ENCODE results near the gene TSPAN5.
"Not testable (repeated sequence)": the region's sequence is repeated elsewhere in the genome, so short reads cannot be mapped to it uniquely, and the experiment has no call there.

TSPAN5 gene

GRCh38 chr4:98484031-98484430, 174.4 kb downstream of the TSPAN5 start:
- no peak for DNase-seq

- no peak for DNase-seq
Measured at GRCh38 chr4:98482847-98483806, 175.3 kb downstream of the TSPAN5 start.

GRCh38 chr4:98482503-98482846, 175.9 kb downstream of the TSPAN5 start:
- DNase-seq: no peak

- DNase-seq: peak; percentile 31 to 63
Measured at GRCh38 chr4:98481167-98481566, 177.2 kb downstream of the TSPAN5 start.

GRCh38 chr4:98480535-98480934, 177.9 kb downstream of the TSPAN5 start:
- no peak for DNase-seq

- not testable (repeated sequence) for DNase-seq
Measured at GRCh38 chr4:98479590-98479989, 178.8 kb downstream of the TSPAN5 start.

GRCh38 chr4:98476891-98477290, 181.5 kb downstream of the TSPAN5 start:
- DNase-seq: no peak

GRCh38 chr4:98474408-98474844, 184.0 kb downstream of the TSPAN5 start:
- no peak for DNase-seq

- no peak for DNase-seq
Measured at GRCh38 chr4:98473046-98473445, 185.4 kb downstream of the TSPAN5 start.

- DNase-seq: no peak
Measured at GRCh38 chr4:98470831-98471230, 187.6 kb downstream of the TSPAN5 start.

GRCh38 chr4:98470366-98470765, 188.0 kb downstream of the TSPAN5 start:
- DNase-seq: no peak

GRCh38 chr4:98469771-98470170, 188.6 kb downstream of the TSPAN5 start:
- DNase-seq: no peak

- peak; percentile 33 to 47 for DNase-seq
Measured at GRCh38 chr4:98468709-98469108, 189.7 kb downstream of the TSPAN5 start.

- peak; percentile 70 to 90 for DNase-seq
Measured at GRCh38 chr4:98467627-98468072, 190.8 kb downstream of the TSPAN5 start.

- no peak for DNase-seq
Measured at GRCh38 chr4:98466868-98467599, 191.4 kb downstream of the TSPAN5 start.

- DNase-seq: no peak
Measured at GRCh38 chr4:98462487-98462886, 195.9 kb downstream of the TSPAN5 start.

- DNase-seq: not testable (repeated sequence)
Measured at GRCh38 chr4:98461121-98461865, 197.1 kb downstream of the TSPAN5 start.

- DNase-seq: not testable (repeated sequence)
Measured at GRCh38 chr4:98457422-98457821, 201.0 kb downstream of the TSPAN5 start.

GRCh38 chr4:98452091-98452490, 206.3 kb downstream of the TSPAN5 start:
- DNase-seq: no peak

GRCh38 chr4:98448908-98449307, 209.5 kb downstream of the TSPAN5 start:
- no peak for DNase-seq

- DNase-seq: no peak
Measured at GRCh38 chr4:98447648-98448047, 210.8 kb downstream of the TSPAN5 start.

GRCh38 chr4:98446499-98447375, 211.7 kb downstream of the TSPAN5 start:
- no peak for DNase-seq
